SHP77 treated with DMSO at 0.1 percent for 48 hours (cell line): ENCODE results near the gene BMP7.

ENCODE experiments used
- DNase-seq: peaks from one replicate; lab custom pipeline; 2025; lab: John Stamatoyannopoulos, UW

The BMP7 gene

DNA sequence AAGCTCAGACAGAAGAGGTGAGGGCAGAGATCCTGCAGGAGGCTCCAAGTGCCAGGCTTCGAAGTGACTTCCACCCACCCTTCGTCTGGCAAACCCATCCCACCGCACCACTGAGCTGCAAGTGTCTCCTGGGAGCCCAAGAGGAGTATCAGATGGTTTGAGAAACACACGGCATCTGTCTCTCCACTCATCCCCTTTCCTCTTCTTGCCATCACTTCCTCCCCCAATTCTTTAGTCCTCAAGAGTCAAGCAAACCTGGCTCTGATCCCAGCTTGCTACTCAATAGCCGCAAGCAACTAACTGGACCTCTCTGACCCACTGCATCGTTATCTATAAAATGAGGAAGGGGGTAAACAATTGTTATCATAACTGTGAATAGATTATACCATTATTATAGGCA lies 142.1 kb downstream of the BMP7 start:
- DNase-seq = no peak

DNA sequence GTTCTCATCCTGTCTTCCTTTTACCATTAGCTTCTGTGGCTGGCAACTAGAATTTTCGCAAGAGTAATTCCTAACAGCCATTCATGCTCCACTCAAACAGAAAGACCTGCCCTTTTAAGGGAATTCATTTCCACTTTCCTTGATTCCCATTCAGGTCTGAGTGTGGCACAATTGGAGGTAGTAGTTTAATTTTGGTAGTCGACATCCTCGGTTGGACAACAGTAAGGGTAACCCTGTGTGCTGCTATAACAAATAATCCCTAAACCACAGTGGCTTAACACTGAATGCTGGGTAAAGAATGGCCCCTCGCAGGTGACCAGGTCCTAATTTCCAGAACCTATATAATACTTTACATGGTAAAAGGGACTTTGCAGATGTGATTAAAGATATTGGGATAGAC lies 142.9 kb downstream of the BMP7 start:
- DNase-seq = no peak

GRCh38 chr20:57122536-57123489 lies 143.6 kb downstream of the BMP7 start:
- DNase-seq = no peak

GRCh38 chr20:57118964-57119363 lies 147.5 kb downstream of the BMP7 start:
- no peak for DNase-seq
